ENCODE results near the gene CDH4. TPM values are rescaled to one million over a fixed set of nuclear protein-coding genes. Genes with fewer than 3 reads are reported as not detected.

The CDH4 gene
- total RNA-seq, 1 experiment from 2014 or later = 25.0 TPM

DNA sequence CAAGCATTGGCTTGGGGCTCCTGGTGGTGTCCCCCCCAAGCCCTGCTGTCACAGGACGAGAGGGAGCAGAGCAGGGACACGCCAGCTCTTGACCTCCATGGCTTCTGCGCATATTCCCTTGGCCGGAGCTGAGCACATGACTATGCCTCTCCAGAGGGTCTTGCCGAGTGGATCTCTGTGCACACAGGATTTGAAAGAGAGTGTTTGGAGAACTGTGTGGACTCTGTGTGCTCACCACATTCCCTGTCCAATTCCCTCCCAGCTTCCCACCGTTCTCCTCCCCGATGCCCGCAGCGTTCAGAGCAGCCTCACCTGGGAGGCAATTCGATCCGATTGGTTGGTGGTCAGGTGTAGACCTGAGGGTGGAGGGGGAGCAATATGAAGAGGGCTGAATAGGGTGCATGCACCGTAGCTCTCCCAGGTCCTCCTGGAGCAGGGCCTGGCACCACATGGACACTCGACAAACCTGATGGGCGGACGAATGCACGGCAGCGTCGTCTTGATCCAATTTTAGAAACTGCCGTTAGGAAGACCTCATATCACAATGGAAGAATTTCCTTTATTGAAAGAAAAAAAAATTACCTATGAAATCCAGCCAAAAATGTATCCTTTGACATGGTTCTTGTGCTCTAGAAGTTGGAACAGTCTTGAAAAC is 287.8 kb downstream of the CDH4 start:
- BruUV-seq (replicated peaks) = no TSS peak
- Mint-ChIP-seq H3K9me3 (ENCODE audit: unreplicated experiment) (no peaks in the 10 kb centered on the region), H3K4me3 (ENCODE audit: unreplicated experiment) (no peak overlapping the region), H3K27ac (ENCODE audit: low read depth, unreplicated experiment) (no peak overlapping the region), H3K27me3 (ENCODE audit: insufficient read depth, unreplicated experiment) (no peaks in the 10 kb centered on the region), H3K4me1 (ENCODE audit: insufficient read depth, unreplicated experiment) (no peaks in the 10 kb centered on the region), H3K36me3 (ENCODE audit: insufficient read depth, unreplicated experiment) (peaks cover 10% of the 10 kb centered on the region)
- no peak for DNase-seq (ENCODE audit: unreplicated experiment)
- intact Hi-C loops (cut with micrococcal nuclease) = no loop called here
- POLR2A ChIA-PET = no interaction called here
- CTCF ChIA-PET = interaction anchor here (0.6 kb wide), 1 partner anchor 64 kb away, joined by 4 read pairs; no protein-coding TSS in a partner anchor
- no peak for TF ChIP-seq CTCF (IDR thresholded peaks at IDR 0.05; ENCODE audit: unreplicated experiment)

DNA sequence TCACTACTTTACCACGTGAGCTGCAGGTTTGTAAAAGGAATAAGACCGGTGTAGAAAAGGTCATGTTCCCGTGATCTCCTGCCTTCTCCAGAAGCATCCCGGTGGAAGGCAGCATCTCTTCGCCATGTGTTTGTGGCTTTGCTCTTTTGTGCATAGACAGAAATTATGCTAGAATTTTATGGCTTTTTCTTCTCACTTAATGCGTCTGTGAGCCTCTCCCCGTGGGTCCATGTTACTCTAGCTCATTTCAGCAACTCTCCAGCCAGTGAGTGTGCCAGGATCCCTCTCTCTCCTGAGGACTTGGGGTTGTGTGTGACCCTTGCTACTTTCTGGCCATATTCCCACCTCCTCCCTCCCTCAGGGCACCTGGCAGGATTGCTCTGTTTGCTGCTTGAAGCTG is 289.5 kb downstream of the CDH4 start:
- ChIA-PET POLR2A (no interaction called here), CTCF (interaction anchor here (0.7 to 1.0 kb wide), 2 partner anchors 70 to 354 kb away, joined by 3 to 4 read pairs; no protein-coding TSS in a partner anchor)
- Mint-ChIP-seq H3K36me3 (ENCODE audit: insufficient read depth, unreplicated experiment) (peaks cover 10% of the 10 kb centered on the region), H3K4me1 (ENCODE audit: insufficient read depth, unreplicated experiment) (no peaks in the 10 kb centered on the region), H3K9me3 (ENCODE audit: unreplicated experiment) (no peaks in the 10 kb centered on the region), H3K27me3 (ENCODE audit: insufficient read depth, unreplicated experiment) (no peaks in the 10 kb centered on the region), H3K4me3 (ENCODE audit: unreplicated experiment) (no peak overlapping the region), H3K27ac (ENCODE audit: low read depth, unreplicated experiment) (no peak overlapping the region)
- intact Hi-C loops (cut with micrococcal nuclease) = no loop called here
- no peak for TF ChIP-seq CTCF (IDR thresholded peaks at IDR 0.05; ENCODE audit: unreplicated experiment)
- DNase-seq (ENCODE audit: unreplicated experiment) = no peak
- BruUV-seq (replicated peaks) = no TSS peak

GRCh38 chr20:61543086-61543485 is 291.0 kb downstream of the CDH4 start:
- intact Hi-C loops (cut with micrococcal nuclease) = no loop called here

More at GRCh38 chr20:61543086-61543485, 291.0 kb downstream of the CDH4 start:
- no peaks in the 10 kb centered on the region for H3K27me3 Mint-ChIP-seq (ENCODE audit: insufficient read depth, unreplicated experiment)
- ChIA-PET POLR2A (no interaction called here), CTCF (no interaction called here)
- H3K27ac Mint-ChIP-seq (ENCODE audit: low read depth, unreplicated experiment) = no peak overlapping the region
- no peaks in the 10 kb centered on the region for H3K9me3 Mint-ChIP-seq (ENCODE audit: unreplicated experiment)
- H3K4me1 Mint-ChIP-seq (ENCODE audit: insufficient read depth, unreplicated experiment) = no peaks in the 10 kb centered on the region
- H3K4me3 Mint-ChIP-seq (ENCODE audit: unreplicated experiment) = no peak overlapping the region
- no TSS peak for BruUV-seq (replicated peaks)
- no peak for TF ChIP-seq CTCF (IDR thresholded peaks at IDR 0.05; ENCODE audit: unreplicated experiment)
- no peak for DNase-seq (ENCODE audit: unreplicated experiment)
- H3K36me3 Mint-ChIP-seq (ENCODE audit: insufficient read depth, unreplicated experiment) = peaks cover 10% of the 10 kb centered on the region

All from MCF 10A (cell line).